BE2C (cell line): ENCODE measurements around the gene LIPM.
A peak's percentile ranks its signal among the peaks of the same experiment; 100 is the strongest.

Experiments
- DNase-seq: peaks from one replicate; pipeline ENCODE4 v3.0.0-alpha.2; 2020
- H3K27me3 ChIP-seq: fragments of 250-450 bp; sonication (Bioruptor Pico); 2 replicates; pipeline ENCODE4 v1.5.1; 2020; ENCODE audit warnings: mild to moderate bottlenecking
- H3K36me3 ChIP-seq: fragments of 250-450 bp; sonication (Bioruptor Pico); 2 replicates; pipeline ENCODE4 v1.5.1; 2020; ENCODE audit warnings: mild to moderate bottlenecking
- H3K4me1 ChIP-seq: fragments of 250-450 bp; sonication (Bioruptor Pico); 2 replicates; pipeline ENCODE4 v1.5.1; 2020
- H3K4me3 ChIP-seq: 2 replicates; pipeline ENCODE4 v1.5.1; 2011; ENCODE audit warnings: low read depth, low read length
- H3K9me3 ChIP-seq: fragments of 250-450 bp; sonication (Bioruptor Pico); 2 replicates; pipeline ENCODE4 v1.5.1; 2020
- TF ChIP-seq, protein P1 (sequence below): IDR thresholded peaks from 2 replicates; pipeline ENCODE4 v1.5.1; 2012; ENCODE audit warnings: mild to moderate bottlenecking, low read depth, low read length

Gene LIPM

DNA sequence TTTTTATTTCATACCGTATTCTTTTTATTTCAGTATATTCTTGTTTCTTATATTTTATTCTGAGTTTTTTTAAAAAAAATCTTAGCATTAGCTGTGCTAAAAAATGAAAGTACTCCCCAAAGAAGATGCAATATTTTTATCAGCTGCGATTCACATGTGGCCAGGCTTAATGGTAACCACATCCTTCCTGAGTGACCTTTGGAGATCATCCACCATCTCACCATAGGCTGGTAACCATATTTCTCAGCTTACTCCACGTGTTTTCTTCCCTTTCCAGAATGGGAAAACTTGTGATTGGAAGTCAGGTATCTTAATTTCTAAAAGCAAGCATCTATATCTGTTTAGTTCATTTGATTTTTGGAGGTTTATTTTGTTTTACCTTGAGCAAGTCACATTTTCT is 18.8 kb upstream of the LIPM start:
- H3K27me3 ChIP-seq = no peaks in the 10 kb centered on the region

DNA sequence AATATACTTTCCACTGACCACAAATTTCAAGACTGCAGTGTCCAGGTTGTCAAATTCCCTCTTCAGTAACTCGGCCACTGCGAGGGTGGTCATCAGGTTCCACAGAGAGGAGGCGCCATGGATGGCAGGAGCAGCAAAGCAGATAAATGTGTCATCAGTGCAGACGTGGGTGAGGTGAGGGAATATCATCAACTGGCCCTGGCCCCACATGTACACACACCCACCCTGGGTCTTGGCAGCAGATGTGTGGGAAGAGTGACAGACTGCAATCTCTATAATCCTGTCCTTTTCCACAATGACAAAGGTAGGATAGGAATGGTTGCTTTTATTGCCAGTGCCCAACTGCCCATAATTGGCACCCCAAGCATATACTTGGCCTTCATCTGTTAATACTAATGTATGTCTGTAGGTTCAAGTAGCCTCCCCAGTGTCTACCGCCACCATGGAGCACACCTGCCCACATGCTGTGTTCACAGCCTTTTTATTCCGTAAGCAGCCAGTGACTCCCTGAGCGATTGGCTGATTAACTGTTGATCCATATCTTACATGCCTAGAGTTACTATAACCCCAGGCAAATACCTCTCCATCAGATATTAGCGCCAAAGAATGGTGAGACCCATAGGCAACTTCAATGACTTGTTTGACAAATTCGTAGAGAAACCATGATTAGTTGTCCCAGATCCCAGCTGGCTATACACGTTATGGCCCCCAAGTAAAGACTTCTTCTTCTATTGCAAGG is 16.3 kb upstream of the LIPM start:
- H3K27me3 ChIP-seq = no peaks in the 10 kb centered on the region
- no peaks in the 10 kb centered on the region for H3K36me3 ChIP-seq
- DNase-seq = no peak
- no peaks in the 10 kb centered on the region for H3K9me3 ChIP-seq
- TF ChIP-seq, protein P1, sequence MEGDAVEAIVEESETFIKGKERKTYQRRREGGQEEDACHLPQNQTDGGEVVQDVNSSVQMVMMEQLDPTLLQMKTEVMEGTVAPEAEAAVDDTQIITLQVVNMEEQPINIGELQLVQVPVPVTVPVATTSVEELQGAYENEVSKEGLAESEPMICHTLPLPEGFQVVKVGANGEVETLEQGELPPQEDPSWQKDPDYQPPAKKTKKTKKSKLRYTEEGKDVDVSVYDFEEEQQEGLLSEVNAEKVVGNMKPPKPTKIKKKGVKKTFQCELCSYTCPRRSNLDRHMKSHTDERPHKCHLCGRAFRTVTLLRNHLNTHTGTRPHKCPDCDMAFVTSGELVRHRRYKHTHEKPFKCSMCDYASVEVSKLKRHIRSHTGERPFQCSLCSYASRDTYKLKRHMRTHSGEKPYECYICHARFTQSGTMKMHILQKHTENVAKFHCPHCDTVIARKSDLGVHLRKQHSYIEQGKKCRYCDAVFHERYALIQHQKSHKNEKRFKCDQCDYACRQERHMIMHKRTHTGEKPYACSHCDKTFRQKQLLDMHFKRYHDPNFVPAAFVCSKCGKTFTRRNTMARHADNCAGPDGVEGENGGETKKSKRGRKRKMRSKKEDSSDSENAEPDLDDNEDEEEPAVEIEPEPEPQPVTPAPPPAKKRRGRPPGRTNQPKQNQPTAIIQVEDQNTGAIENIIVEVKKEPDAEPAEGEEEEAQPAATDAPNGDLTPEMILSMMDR = no peak
- H3K4me3 ChIP-seq = no peak overlapping the region
- no peaks in the 10 kb centered on the region for H3K4me1 ChIP-seq

More for the DNA sequence above, 18.8 kb upstream of the LIPM start:
- Histone ChIP-seq H3K4me1 (no peaks in the 10 kb centered on the region), H3K4me3 (no peak overlapping the region), H3K36me3 (no peaks in the 10 kb centered on the region), H3K9me3 (no peaks in the 10 kb centered on the region)
- DNase-seq = no peak
- TF ChIP-seq, protein P1 = no peak

DNA sequence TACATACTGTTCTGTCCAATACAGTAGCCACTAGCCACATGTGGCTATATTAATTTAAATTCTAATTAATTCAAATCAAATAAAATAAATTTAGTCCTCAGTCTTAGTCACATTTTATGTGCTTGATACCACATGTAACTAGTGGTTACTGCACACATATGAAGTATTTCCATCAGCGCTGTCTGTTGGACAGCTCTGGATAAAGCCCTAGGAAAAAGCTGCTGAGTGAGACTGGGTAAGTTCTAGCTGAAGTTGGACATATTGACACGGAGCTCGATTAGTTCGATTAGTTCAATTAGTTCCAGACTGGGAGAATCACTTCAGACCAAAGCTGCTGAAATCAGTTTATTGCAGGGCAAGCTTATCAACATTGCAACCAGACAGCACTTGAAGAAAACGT is 15.1 kb upstream of the LIPM start:
- H3K36me3 ChIP-seq = no peaks in the 10 kb centered on the region
- H3K27me3 ChIP-seq = no peaks in the 10 kb centered on the region
- no peaks in the 10 kb centered on the region for H3K9me3 ChIP-seq
- DNase-seq = no peak
- H3K4me3 ChIP-seq = no peak overlapping the region
- no peaks in the 10 kb centered on the region for H3K4me1 ChIP-seq
- TF ChIP-seq, protein P1 = no peak

DNA sequence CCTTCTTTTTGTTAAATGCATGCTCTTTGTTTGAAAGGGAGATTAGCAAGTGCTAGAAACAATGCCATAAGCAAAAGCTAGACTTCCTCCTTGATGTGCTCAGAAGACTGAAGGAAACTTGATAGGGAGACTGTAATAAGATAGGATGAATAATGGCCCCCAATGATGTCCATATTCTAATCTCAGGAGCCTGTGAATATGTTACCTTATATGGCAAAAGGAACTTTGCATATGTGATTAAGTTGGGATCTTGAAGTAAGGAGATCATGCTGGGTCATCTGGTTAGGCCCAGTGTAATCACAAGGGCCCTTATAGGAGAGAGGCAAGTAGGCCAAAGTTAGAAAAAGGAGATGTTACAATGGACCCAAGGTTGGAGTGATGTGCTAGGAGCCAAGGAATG is 13.6 kb upstream of the LIPM start:
- Histone ChIP-seq H3K27me3 (no peaks in the 10 kb centered on the region), H3K9me3 (no peaks in the 10 kb centered on the region), H3K4me1 (no peaks in the 10 kb centered on the region), H3K4me3 (no peak overlapping the region), H3K36me3 (no peaks in the 10 kb centered on the region)
- no peak for DNase-seq
- TF ChIP-seq, protein P1 = no peak

DNA sequence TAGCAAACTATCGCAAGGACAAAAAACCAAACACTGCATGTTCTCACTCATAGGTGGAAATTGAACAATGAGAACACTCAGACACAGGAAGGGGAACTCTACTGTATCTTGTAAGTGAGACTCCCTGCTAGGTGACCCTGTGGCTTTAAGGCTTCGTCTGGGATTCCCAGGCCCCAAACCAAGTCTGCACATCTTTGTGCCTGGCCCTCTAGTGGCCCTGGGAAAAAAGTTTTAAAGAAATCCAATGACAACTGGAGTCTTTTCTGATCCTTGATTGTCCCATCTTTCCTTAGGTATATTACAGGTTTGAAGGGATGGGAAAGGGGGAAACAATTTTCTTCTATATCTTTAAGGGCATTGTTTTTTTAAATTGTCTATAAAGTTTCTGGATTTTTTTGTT is 10.6 kb upstream of the LIPM start:
- TF ChIP-seq, protein P1 = peak; percentile 71
- no peaks in the 10 kb centered on the region for H3K9me3 ChIP-seq
- DNase-seq = peak; percentile 28
- H3K4me3 ChIP-seq = no peak overlapping the region
- no peaks in the 10 kb centered on the region for H3K27me3 ChIP-seq
- H3K4me1 ChIP-seq = no peaks in the 10 kb centered on the region
- no peaks in the 10 kb centered on the region for H3K36me3 ChIP-seq

DNA sequence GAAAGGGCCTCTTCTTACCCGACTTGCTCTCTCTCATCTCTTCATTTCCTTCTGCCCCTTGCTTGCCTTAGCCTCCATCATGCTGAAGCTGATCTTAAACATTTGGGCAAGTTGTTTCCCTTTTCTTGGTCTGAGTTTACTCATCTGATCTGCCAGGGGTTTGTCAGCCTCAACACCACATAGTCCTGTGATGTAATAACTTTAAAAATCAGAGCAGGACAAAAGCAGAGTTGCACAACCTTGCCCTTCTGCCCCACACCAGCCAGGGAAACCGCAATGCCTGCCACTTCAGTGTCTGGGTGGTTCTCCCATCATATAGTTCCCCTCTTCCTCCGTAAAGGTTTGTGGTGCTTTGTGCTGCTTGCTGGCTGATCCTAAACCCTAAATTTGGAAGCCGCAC is 9.9 kb upstream of the LIPM start:
- H3K4me1 ChIP-seq = no peaks in the 10 kb centered on the region
- no peaks in the 10 kb centered on the region for H3K36me3 ChIP-seq
- no peaks in the 10 kb centered on the region for H3K27me3 ChIP-seq
- no peaks in the 10 kb centered on the region for H3K9me3 ChIP-seq
- no peak overlapping the region for H3K4me3 ChIP-seq
- DNase-seq = no peak
- TF ChIP-seq, protein P1 = no peak
